BJ (cell line): Measurements from ENCODE around the gene SEPTIN6. TPM values are rescaled to one million over a fixed set of nuclear protein-coding genes. Genes with fewer than 3 reads are reported as not detected.

Experiments
- CTCF ChIA-PET: fragments of 350-600 bp; formaldehyde crosslinking; extraction: SDS; loops from one replicate; lab custom pipeline; 2021; ENCODE audit warnings: antibody characterized with exemption, inconsistent platforms; lab: Yijun Ruan, JAX
- POLR2A ChIA-PET: fragments of 300-600 bp; sonication (Branson Sonifier 250); formaldehyde crosslinking; extraction: SDS; loops from one replicate; lab custom pipeline; 2021; ENCODE audit warnings: antibody characterized with exemption; lab: Charles Lee
- DNase-seq: peaks from one replicate; pipeline ENCODE4 v3.0.0-alpha.2; 2011; ENCODE audit warnings: low read depth
- H3K27me3 ChIP-seq: 2 replicates; pipeline ENCODE4 v1.6.0; 2011; ENCODE audit warnings: low read length; ENCODE audit not compliant: control insufficient read depth, insufficient read depth
- H3K36me3 ChIP-seq: 2 replicates; pipeline ENCODE4 v1.5.1; 2011; ENCODE audit warnings: low read length; ENCODE audit not compliant: control insufficient read depth, insufficient read depth
- H3K4me3 ChIP-seq: 2 replicates; pipeline ENCODE4 v1.5.1; 2011; ENCODE audit warnings: low read depth, mild to moderate bottlenecking, control low read depth, low read length
- CTCF ChIP-seq: IDR thresholded peaks from 2 replicates; pipeline ENCODE4 v1.5.1; 2011; ENCODE audit warnings: low read depth, mild to moderate bottlenecking, control low read depth, inconsistent platforms, low read length, moderate library complexity; ENCODE audit not compliant: insufficient read depth
- polyA plus RNA-seq: library from polyadenylated mRNA; depleted of rRNA; stranded (reverse); fragments of >200 nt; gene quantifications from 2 replicates; pipeline ENCODE4 v1.2.3, GENCODE V29; 2011

SEPTIN6 gene
- polyA plus RNA-seq, 1 experiment, result 35.5 TPM

GRCh38 chrX:119721487-119721886 is 28.5 kb upstream of the SEPTIN6 start:
- POLR2A ChIA-PET, result no interaction called here
- no peaks in the 10 kb centered on the region for H3K36me3 ChIP-seq
- TF ChIP-seq CTCF, result no peak
- DNase-seq, result no peak
- CTCF ChIA-PET, result interaction anchor here (1.8 kb wide), 1 partner anchor 22 kb away, joined by 5 read pairs; no protein-coding TSS in a partner anchor
- no peak overlapping the region for H3K4me3 ChIP-seq
- no peaks in the 10 kb centered on the region for H3K27me3 ChIP-seq

- Histone ChIP-seq H3K36me3 (no peaks in the 10 kb centered on the region), H3K4me3 (no peak overlapping the region), H3K27me3 (no peaks in the 10 kb centered on the region)
- CTCF ChIA-PET, result interaction anchor here (0.6 to 1.2 kb wide), 2 partner anchors 80 to 100 kb away, joined by 3 read pairs; no protein-coding TSS in a partner anchor
- POLR2A ChIA-PET, result no interaction called here
- TF ChIP-seq CTCF, result no peak
- DNase-seq, result no peak
Observed at GRCh38 chrX:119709630-119710029, 16.7 kb upstream of the SEPTIN6 start.

GRCh38 chrX:119708936-119709335 is 16.0 kb upstream of the SEPTIN6 start:
- H3K36me3 ChIP-seq, result no peaks in the 10 kb centered on the region
- ChIA-PET CTCF (no interaction called here), POLR2A (no interaction called here)
- no peak for DNase-seq
- H3K4me3 ChIP-seq, result no peak overlapping the region
- TF ChIP-seq CTCF, result no peak
- no peaks in the 10 kb centered on the region for H3K27me3 ChIP-seq

GRCh38 chrX:119706616-119707015 is 13.6 kb upstream of the SEPTIN6 start:
- no peak for TF ChIP-seq CTCF
- no peak for DNase-seq
- POLR2A ChIA-PET, result no interaction called here
- H3K27me3 ChIP-seq, result no peaks in the 10 kb centered on the region
- CTCF ChIA-PET, result no interaction called here
- H3K36me3 ChIP-seq, result no peaks in the 10 kb centered on the region
- no peak overlapping the region for H3K4me3 ChIP-seq

- Histone ChIP-seq H3K4me3 (no peak overlapping the region), H3K36me3 (no peaks in the 10 kb centered on the region), H3K27me3 (no peaks in the 10 kb centered on the region)
- TF ChIP-seq CTCF, result peak; percentile 70
- ChIA-PET CTCF (interaction anchor here (1.1 to 1.4 kb wide), 5 partner anchors 8 to 30 kb away, joined by 3 to 5 read pairs (median 4); no protein-coding TSS in a partner anchor), POLR2A (no interaction called here)
- DNase-seq, result no peak
Observed at GRCh38 chrX:119698845-119699244, 5.9 kb upstream of the SEPTIN6 start.
